GM18858 (cell line): Measurements from ENCODE around the gene AMIGO3.
A peak's percentile ranks its signal among the peaks of the same experiment; 100 is the strongest.
"Not testable (repeated sequence)": the region's sequence is repeated elsewhere in the genome, so short reads cannot be mapped to it uniquely, and the experiment has no call there.

ENCODE experiments used
- ATAC-seq: cut with Tn5 transposase; IDR thresholded peaks from one replicate; pipeline ENCODE4 v1.9.1; 2021; ENCODE audit not compliant: unreplicated experiment

Gene AMIGO3

GRCh38 chr3:49712631-49713317 lies 6.7 kb downstream of the AMIGO3 start:
- no peak for ATAC-seq

- ATAC-seq = no peak
These were observed 7.3 kb downstream of the AMIGO3 start for GRCh38 chr3:49712166-49712565.

GRCh38 chr3:49711489-49711888 lies 8.0 kb downstream of the AMIGO3 start:
- ATAC-seq = no peak

- no peak for ATAC-seq
These were observed 9.6 kb downstream of the AMIGO3 start for GRCh38 chr3:49709852-49710251.

- no peak for ATAC-seq
These were observed 12.4 kb downstream of the AMIGO3 start for GRCh38 chr3:49707113-49707480.

GRCh38 chr3:49706456-49707112 lies 12.9 kb downstream of the AMIGO3 start:
- no peak for ATAC-seq

- no peak for ATAC-seq
These were observed 14.0 kb downstream of the AMIGO3 start for GRCh38 chr3:49705390-49705960.

GRCh38 chr3:49704629-49705028 lies 14.9 kb downstream of the AMIGO3 start:
- ATAC-seq = no peak

- ATAC-seq = no peak
These were observed 15.5 kb downstream of the AMIGO3 start for GRCh38 chr3:49703956-49704355.

- ATAC-seq = peak; percentile 77
These were observed 16.0 kb downstream of the AMIGO3 start for GRCh38 chr3:49703443-49703927.

- ATAC-seq = no peak
These were observed 16.8 kb downstream of the AMIGO3 start for GRCh38 chr3:49702672-49703071.

GRCh38 chr3:49701388-49702077 lies 18.0 kb downstream of the AMIGO3 start:
- ATAC-seq = no peak

GRCh38 chr3:49700453-49701128 lies 18.9 kb downstream of the AMIGO3 start:
- ATAC-seq = no peak

- ATAC-seq = no peak
These were observed 19.5 kb downstream of the AMIGO3 start for GRCh38 chr3:49700014-49700413.

GRCh38 chr3:49699281-49699979 lies 20.1 kb downstream of the AMIGO3 start:
- no peak for ATAC-seq

- not testable (repeated sequence) for ATAC-seq
These were observed 24.0 kb downstream of the AMIGO3 start for GRCh38 chr3:49695350-49696015.

GRCh38 chr3:49694409-49695070 lies 24.9 kb downstream of the AMIGO3 start:
- not testable (repeated sequence) for ATAC-seq

GRCh38 chr3:49691481-49691880 lies 28.0 kb downstream of the AMIGO3 start:
- ATAC-seq = not testable (repeated sequence)

- not testable (repeated sequence) for ATAC-seq
These were observed 28.6 kb downstream of the AMIGO3 start for GRCh38 chr3:49690856-49691255.
